ENCODE measurements around the gene ARHGAP8. TPM values are rescaled to one million over a fixed set of nuclear protein-coding genes. Genes with fewer than 3 reads are reported as not detected.

ARHGAP8 gene
- polyA plus RNA-seq, 1 donor from 2014 or later, result 3.0 TPM

DNA sequence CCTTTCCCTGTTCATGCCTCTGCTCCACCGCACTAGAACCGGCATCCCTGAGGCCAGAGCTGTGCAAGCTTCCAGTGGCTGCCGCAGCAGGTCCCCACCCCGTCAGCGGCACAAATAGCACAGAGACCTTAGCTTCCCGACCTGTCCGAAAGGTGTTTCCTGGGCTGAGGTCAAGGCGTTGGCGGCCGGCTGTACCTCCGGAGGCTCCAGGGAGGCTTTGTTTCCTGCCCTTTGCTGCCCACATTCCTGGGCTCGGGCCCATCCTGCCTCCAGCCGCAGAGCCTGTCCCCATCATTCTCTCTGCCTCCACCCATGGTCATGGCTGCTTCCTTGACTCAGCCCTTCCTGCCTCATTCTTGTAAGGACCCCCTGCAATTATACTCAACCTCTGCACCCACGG, 31.2 kb downstream of the ARHGAP8 start:
- Histone ChIP-seq H3K79me2 (replicated peaks; ENCODE audit: insufficient read depth, low read length) (no peaks in the 10 kb centered on the region), H3K9me2 (ENCODE audit: insufficient read depth, low read length) (no peaks in the 10 kb centered on the region), H3K4me2 (ENCODE audit: low read length) (no peak overlapping the region), H3K9ac (ENCODE audit: low read length) (no peak overlapping the region), H3F3A (ENCODE audit: insufficient read depth, low read length, poor library complexity, severe bottlenecking) (no peaks in the 10 kb centered on the region), H2AFZ (ENCODE audit: low read depth, low read length) (no peak overlapping the region), H3K36me3 (ENCODE audit: insufficient read depth, low read length) (no peaks in the 10 kb centered on the region), H3K9me3 (ENCODE audit: low read length) (no peaks in the 10 kb centered on the region), H4K20me1 (ENCODE audit: insufficient read depth) (no peaks in the 10 kb centered on the region), H3K4me3 (ENCODE audit: low read length) (no peak overlapping the region), H3K27me3 (ENCODE audit: insufficient read depth, low read depth, low read length) (no peaks in the 10 kb centered on the region), H3K27ac (ENCODE audit: low read length) (no peak overlapping the region)
- TF ChIP-seq POLR2AphosphoS5 (IDR thresholded peaks at IDR 0.05) (no peak), EZH2 (IDR thresholded peaks at IDR 0.05; ENCODE audit: borderline replicate concordance, insufficient read depth, low read length, poor library complexity, severe bottlenecking) (no peak), SMC3 (conservative IDR thresholded peaks at IDR 0.05; ENCODE audit: poor library complexity) (no peak), RAD21 (conservative IDR thresholded peaks at IDR 0.05) (no peak), MXI1 (conservative IDR thresholded peaks at IDR 0.05; ENCODE audit: poor library complexity, severe bottlenecking) (no peak), REST (IDR thresholded peaks at IDR 0.05; ENCODE audit: borderline replicate concordance) (no peak), EP300 (conservative IDR thresholded peaks at IDR 0.05; ENCODE audit: poor library complexity, severe bottlenecking) (no peak), TAF1 (IDR thresholded peaks at IDR 0.05; ENCODE audit: low read depth) (no peak)
- TF ChIP-seq, protein P1, sequence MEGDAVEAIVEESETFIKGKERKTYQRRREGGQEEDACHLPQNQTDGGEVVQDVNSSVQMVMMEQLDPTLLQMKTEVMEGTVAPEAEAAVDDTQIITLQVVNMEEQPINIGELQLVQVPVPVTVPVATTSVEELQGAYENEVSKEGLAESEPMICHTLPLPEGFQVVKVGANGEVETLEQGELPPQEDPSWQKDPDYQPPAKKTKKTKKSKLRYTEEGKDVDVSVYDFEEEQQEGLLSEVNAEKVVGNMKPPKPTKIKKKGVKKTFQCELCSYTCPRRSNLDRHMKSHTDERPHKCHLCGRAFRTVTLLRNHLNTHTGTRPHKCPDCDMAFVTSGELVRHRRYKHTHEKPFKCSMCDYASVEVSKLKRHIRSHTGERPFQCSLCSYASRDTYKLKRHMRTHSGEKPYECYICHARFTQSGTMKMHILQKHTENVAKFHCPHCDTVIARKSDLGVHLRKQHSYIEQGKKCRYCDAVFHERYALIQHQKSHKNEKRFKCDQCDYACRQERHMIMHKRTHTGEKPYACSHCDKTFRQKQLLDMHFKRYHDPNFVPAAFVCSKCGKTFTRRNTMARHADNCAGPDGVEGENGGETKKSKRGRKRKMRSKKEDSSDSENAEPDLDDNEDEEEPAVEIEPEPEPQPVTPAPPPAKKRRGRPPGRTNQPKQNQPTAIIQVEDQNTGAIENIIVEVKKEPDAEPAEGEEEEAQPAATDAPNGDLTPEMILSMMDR (IDR thresholded peaks at IDR 0.05; ENCODE audit: poor library complexity, severe bottlenecking), result no peak

GRCh38 chr22:44786136-44786535, 33.8 kb downstream of the ARHGAP8 start:
- no peaks in the 10 kb centered on the region for H3K27me3 ChIP-seq (ENCODE audit: insufficient read depth, low read depth, low read length)
- no peaks in the 10 kb centered on the region for H3K79me2 ChIP-seq (replicated peaks; ENCODE audit: insufficient read depth, low read length)
- H3K9ac ChIP-seq (ENCODE audit: low read length), result no peak overlapping the region
- no peak overlapping the region for H2AFZ ChIP-seq (ENCODE audit: low read depth, low read length)
- no peak overlapping the region for H3K4me3 ChIP-seq (ENCODE audit: low read length)
- no peak overlapping the region for H3K27ac ChIP-seq (ENCODE audit: low read length)
- no peaks in the 10 kb centered on the region for H3F3A ChIP-seq (ENCODE audit: insufficient read depth, low read length, poor library complexity, severe bottlenecking)
- no peak overlapping the region for H3K4me2 ChIP-seq (ENCODE audit: low read length)
- TF ChIP-seq RAD21 (conservative IDR thresholded peaks at IDR 0.05) (no peak), EP300 (conservative IDR thresholded peaks at IDR 0.05; ENCODE audit: poor library complexity, severe bottlenecking) (no peak)
- no peaks in the 10 kb centered on the region for H3K9me2 ChIP-seq (ENCODE audit: insufficient read depth, low read length)
- no peaks in the 10 kb centered on the region for H3K9me3 ChIP-seq (ENCODE audit: low read length)
- no peaks in the 10 kb centered on the region for H3K36me3 ChIP-seq (ENCODE audit: insufficient read depth, low read length)
- H4K20me1 ChIP-seq (ENCODE audit: insufficient read depth), result no peaks in the 10 kb centered on the region

- Histone ChIP-seq H3K27me3 (ENCODE audit: insufficient read depth, low read depth, low read length) (no peaks in the 10 kb centered on the region), H3K4me3 (ENCODE audit: low read length) (no peak overlapping the region), H3K79me2 (replicated peaks; ENCODE audit: insufficient read depth, low read length) (no peaks in the 10 kb centered on the region), H3F3A (ENCODE audit: insufficient read depth, low read length, poor library complexity, severe bottlenecking) (no peaks in the 10 kb centered on the region), H3K27ac (ENCODE audit: low read length) (no peak overlapping the region), H4K20me1 (ENCODE audit: insufficient read depth) (no peaks in the 10 kb centered on the region), H3K36me3 (ENCODE audit: insufficient read depth, low read length) (no peaks in the 10 kb centered on the region), H2AFZ (ENCODE audit: low read depth, low read length) (no peak overlapping the region), H3K9ac (ENCODE audit: low read length) (no peak overlapping the region), H3K4me2 (ENCODE audit: low read length) (no peak overlapping the region), H3K9me2 (ENCODE audit: insufficient read depth, low read length) (no peaks in the 10 kb centered on the region), H3K9me3 (ENCODE audit: low read length) (no peaks in the 10 kb centered on the region)
- TF ChIP-seq POLR2AphosphoS5 (IDR thresholded peaks at IDR 0.05), result no peak
- TF ChIP-seq EP300 (conservative IDR thresholded peaks at IDR 0.05; ENCODE audit: poor library complexity, severe bottlenecking), result no peak
- no peak for TF ChIP-seq RAD21 (conservative IDR thresholded peaks at IDR 0.05)
- TF ChIP-seq MXI1 (conservative IDR thresholded peaks at IDR 0.05; ENCODE audit: poor library complexity, severe bottlenecking), result no peak
- TF ChIP-seq EZH2 (IDR thresholded peaks at IDR 0.05; ENCODE audit: borderline replicate concordance, insufficient read depth, low read length, poor library complexity, severe bottlenecking), result no peak
- TF ChIP-seq SMC3 (conservative IDR thresholded peaks at IDR 0.05; ENCODE audit: poor library complexity), result no peak
- TF ChIP-seq TAF1 (IDR thresholded peaks at IDR 0.05; ENCODE audit: low read depth), result no peak
- TF ChIP-seq, protein P1 (IDR thresholded peaks at IDR 0.05; ENCODE audit: poor library complexity, severe bottlenecking), result no peak
- no peak for TF ChIP-seq REST (IDR thresholded peaks at IDR 0.05; ENCODE audit: borderline replicate concordance)
Measured at GRCh38 chr22:44786610-44787009, 34.2 kb downstream of the ARHGAP8 start.

All from neural cell (in vitro differentiated cells).